Measurements from ENCODE around the gene WNT7B. TPM values are rescaled to one million over a fixed set of nuclear protein-coding genes. Genes with fewer than 3 reads are reported as not detected.

The WNT7B gene
- total RNA-seq, 1 experiment from 2014 or later, result 0.33 TPM

GRCh38 chr22:45907378-45907777, 69.6 kb downstream of the WNT7B start (continued):
- TF ChIP-seq, protein P1, sequence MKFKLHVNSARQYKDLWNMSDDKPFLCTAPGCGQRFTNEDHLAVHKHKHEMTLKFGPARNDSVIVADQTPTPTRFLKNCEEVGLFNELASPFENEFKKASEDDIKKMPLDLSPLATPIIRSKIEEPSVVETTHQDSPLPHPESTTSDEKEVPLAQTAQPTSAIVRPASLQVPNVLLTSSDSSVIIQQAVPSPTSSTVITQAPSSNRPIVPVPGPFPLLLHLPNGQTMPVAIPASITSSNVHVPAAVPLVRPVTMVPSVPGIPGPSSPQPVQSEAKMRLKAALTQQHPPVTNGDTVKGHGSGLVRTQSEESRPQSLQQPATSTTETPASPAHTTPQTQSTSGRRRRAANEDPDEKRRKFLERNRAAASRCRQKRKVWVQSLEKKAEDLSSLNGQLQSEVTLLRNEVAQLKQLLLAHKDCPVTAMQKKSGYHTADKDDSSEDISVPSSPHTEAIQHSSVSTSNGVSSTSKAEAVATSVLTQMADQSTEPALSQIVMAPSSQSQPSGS (CRISPR knock-in tag; IDR thresholded peaks at IDR 0.05; ENCODE audit: borderline replicate concordance, low read depth), result no peak
- TF ChIP-seq ZNF423 (CRISPR knock-in tag; IDR thresholded peaks at IDR 0.05), result no peak
- TF ChIP-seq, protein P2, sequence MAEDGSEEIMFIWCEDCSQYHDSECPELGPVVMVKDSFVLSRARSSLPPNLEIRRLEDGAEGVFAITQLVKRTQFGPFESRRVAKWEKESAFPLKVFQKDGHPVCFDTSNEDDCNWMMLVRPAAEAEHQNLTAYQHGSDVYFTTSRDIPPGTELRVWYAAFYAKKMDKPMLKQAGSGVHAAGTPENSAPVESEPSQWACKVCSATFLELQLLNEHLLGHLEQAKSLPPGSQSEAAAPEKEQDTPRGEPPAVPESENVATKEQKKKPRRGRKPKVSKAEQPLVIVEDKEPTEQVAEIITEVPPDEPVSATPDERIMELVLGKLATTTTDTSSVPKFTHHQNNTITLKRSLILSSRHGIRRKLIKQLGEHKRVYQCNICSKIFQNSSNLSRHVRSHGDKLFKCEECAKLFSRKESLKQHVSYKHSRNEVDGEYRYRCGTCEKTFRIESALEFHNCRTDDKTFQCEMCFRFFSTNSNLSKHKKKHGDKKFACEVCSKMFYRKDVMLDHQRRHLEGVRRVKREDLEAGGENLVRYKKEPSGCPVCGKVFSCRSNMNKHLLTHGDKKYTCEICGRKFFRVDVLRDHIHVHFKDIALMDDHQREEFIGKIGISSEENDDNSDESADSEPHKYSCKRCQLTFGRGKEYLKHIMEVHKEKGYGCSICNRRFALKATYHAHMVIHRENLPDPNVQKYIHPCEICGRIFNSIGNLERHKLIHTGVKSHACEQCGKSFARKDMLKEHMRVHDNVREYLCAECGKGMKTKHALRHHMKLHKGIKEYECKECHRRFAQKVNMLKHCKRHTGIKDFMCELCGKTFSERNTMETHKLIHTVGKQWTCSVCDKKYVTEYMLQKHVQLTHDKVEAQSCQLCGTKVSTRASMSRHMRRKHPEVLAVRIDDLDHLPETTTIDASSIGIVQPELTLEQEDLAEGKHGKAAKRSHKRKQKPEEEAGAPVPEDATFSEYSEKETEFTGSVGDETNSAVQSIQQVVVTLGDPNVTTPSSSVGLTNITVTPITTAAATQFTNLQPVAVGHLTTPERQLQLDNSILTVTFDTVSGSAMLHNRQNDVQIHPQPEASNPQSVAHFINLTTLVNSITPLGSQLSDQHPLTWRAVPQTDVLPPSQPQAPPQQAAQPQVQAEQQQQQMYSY (CRISPR knock-in tag; IDR thresholded peaks at IDR 0.05), result no peak
- no peak for TF ChIP-seq MAX (CRISPR knock-in tag; IDR thresholded peaks at IDR 0.05)
- TF ChIP-seq NR1H2 (CRISPR knock-in tag; IDR thresholded peaks at IDR 0.05), result no peak

DNA sequence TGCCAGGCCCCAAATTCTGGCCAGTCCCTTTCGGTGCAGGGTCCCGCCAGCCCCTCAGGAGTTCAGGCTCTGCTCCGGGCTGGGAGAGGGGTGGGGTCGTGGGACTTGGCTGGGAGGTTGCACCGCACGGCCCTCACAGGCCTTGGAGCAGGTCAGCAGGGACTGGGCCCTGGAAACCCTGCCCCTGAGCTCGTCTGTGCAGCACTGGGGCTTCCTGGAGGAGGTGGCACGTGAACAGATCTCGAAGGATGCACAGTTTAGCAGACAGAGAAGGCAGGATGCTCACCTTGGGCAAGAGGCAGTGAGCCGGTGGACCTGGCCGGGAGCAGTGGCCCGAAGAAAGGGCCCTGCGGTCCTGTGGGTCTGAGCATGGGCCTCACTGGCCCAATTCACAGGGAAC, 70.0 kb downstream of the WNT7B start:
- Mint-ChIP-seq H3K27me3 (ENCODE audit: low read depth) (no peaks in the 10 kb centered on the region), H3K36me3 (no peaks in the 10 kb centered on the region), H3K9me3 (no peaks in the 10 kb centered on the region), H3K4me1 (no peaks in the 10 kb centered on the region), H3K27ac (no peak overlapping the region), H3K4me3 (no peak overlapping the region)
- ChIA-PET POLR2A (no interaction called here), CTCF (interaction anchor here (1.3 kb wide), 1 partner anchor 43 kb away, joined by 3 read pairs; no protein-coding TSS in a partner anchor)
- TF ChIP-seq OVOL2 (CRISPR knock-in tag; IDR thresholded peaks at IDR 0.05; ENCODE audit: borderline replicate concordance) (no peak), ZMAT4 (CRISPR knock-in tag; IDR thresholded peaks at IDR 0.05) (no peak), ZBTB43 (CRISPR knock-in tag; IDR thresholded peaks at IDR 0.05) (no peak), EMX1 (CRISPR knock-in tag; IDR thresholded peaks at IDR 0.05) (no peak), JAZF1 (CRISPR knock-in tag; IDR thresholded peaks at IDR 0.05) (no peak), IRF1 (CRISPR knock-in tag; IDR thresholded peaks at IDR 0.05) (no peak), ATF1 (CRISPR knock-in tag; IDR thresholded peaks at IDR 0.05) (no peak), RELA (CRISPR knock-in tag; IDR thresholded peaks at IDR 0.05; ENCODE audit: borderline replicate concordance) (no peak), MAX (CRISPR knock-in tag; IDR thresholded peaks at IDR 0.05) (no peak), ZNF396 (CRISPR knock-in tag; IDR thresholded peaks at IDR 0.05; ENCODE audit: borderline replicate concordance) (no peak), ELF4 (CRISPR knock-in tag; IDR thresholded peaks at IDR 0.05; ENCODE audit: low read depth) (no peak), SMAD3 (CRISPR knock-in tag; IDR thresholded peaks at IDR 0.05; ENCODE audit: borderline replicate concordance) (no peak), ARID4B (CRISPR knock-in tag; IDR thresholded peaks at IDR 0.05; ENCODE audit: borderline replicate concordance) (no peak), NR3C1 (CRISPR knock-in tag; conservative IDR thresholded peaks at IDR 0.05; ENCODE audit: low read depth) (no peak)
- TF ChIP-seq, protein P1 (CRISPR knock-in tag; IDR thresholded peaks at IDR 0.05; ENCODE audit: borderline replicate concordance, low read depth), result no peak
- TF ChIP-seq, protein P3, sequence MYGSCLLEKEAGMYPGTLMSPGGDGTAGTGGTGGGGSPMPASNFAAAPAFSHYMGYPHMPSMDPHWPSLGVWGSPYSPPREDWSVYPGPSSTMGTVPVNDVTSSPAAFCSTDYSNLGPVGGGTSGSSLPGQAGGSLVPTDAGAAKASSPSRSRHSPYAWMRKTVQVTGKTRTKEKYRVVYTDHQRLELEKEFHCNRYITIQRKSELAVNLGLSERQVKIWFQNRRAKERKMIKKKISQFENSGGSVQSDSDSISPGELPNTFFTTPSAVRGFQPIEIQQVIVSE (CRISPR knock-in tag; IDR thresholded peaks at IDR 0.05; ENCODE audit: borderline replicate concordance), result no peak
- DNase-seq (ENCODE audit: low spot score) (no peak), ATAC-seq (no peak)
